ENCODE data around the gene SLC23A1. TPM values are rescaled to one million over a fixed set of nuclear protein-coding genes. Genes with fewer than 3 reads are reported as not detected.

The SLC23A1 gene
- total and polyA plus RNA-seq, 9 of the 15 experiments (the other 6 are each of a cell fraction or from before 2014, with no cell fraction given), result 0.03 to 0.20 (median 0.05) TPM; not detected in 5

GRCh38 chr5:139389701-139390638, 6.9 kb upstream of the SLC23A1 start, which contains the start of gene MZB1 (continued):
- TF ChIP-seq NR0B1 (IDR thresholded peaks at IDR 0.05; ENCODE audit: partially characterized antibody), result no peak
- no peak for TF ChIP-seq CCAR2 (IDR thresholded peaks at IDR 0.05; ENCODE audit: low read depth, low read length)
- no peak for TF ChIP-seq GATA2 (CRISPR knock-in tag; IDR thresholded peaks at IDR 0.05)
- no peak for TF ChIP-seq SREBF2 (CRISPR knock-in tag; IDR thresholded peaks at IDR 0.05)
- no peak for TF ChIP-seq NCOA4 (IDR thresholded peaks at IDR 0.05; ENCODE audit: partially characterized antibody)
- TF ChIP-seq ETV1 (tag; conservative IDR thresholded peaks at IDR 0.05; ENCODE audit: low read depth), result no peak
- TF ChIP-seq KDM1A (IDR thresholded peaks at IDR 0.05), result peak in 1 of 2 experiments; percentile 34; a peak in 1 of 4 replicates
- TF ChIP-seq ZNF263 (CRISPR knock-in tag; IDR thresholded peaks at IDR 0.05; ENCODE audit: borderline replicate concordance), result peak; percentile 76; the same call in 1 of the 2 replicates
- TF ChIP-seq ZNF134 (CRISPR knock-in tag; conservative IDR thresholded peaks at IDR 0.05), result no peak
